Measurements from ENCODE around the gene HOXA11.

Gene HOXA11

DNA sequence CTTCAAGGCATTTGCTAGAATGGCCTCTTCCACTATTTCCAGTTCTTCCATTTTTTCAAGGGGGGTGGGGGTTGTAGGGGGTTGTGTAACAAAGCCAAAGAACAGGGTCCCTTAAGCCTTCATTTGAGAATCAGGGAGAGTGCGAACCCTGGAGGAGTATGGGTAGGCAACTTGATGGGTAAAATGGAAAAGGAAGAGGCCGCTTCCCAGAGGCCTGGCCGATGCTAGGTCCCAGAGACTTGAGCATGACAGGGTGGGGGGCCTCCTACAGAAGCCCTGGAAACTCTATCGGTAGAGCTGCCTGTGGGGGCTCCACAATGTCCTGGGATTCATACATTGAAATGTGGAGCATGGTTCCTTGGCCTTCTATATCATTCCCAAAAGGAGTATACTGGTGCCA lies 24.0 kb upstream of the HOXA11 start:
- H3K27ac ChIP-seq (ENCODE audit: low read depth, low read length, poor library complexity, severe bottlenecking), result no peak overlapping the region
- H4K20me1 ChIP-seq (ENCODE audit: insufficient read depth, low read length), result no peaks in the 10 kb centered on the region
- H3F3A ChIP-seq (ENCODE audit: insufficient read depth, low read length), result no peaks in the 10 kb centered on the region
- no peak overlapping the region for H3K4me3 ChIP-seq (ENCODE audit: low read depth, low read length, poor library complexity, severe bottlenecking)
- peaks cover 16% of the 10 kb centered on the region for H3K27me3 ChIP-seq (ENCODE audit: insufficient read depth, low read length)
- H3K9me3 ChIP-seq (ENCODE audit: low read length), result no peaks in the 10 kb centered on the region
- H2AFZ ChIP-seq (ENCODE audit: low read length), result no peak overlapping the region
- no peaks in the 10 kb centered on the region for H3K9me2 ChIP-seq (ENCODE audit: low read depth, low read length)
- no peak overlapping the region for H3K9ac ChIP-seq (ENCODE audit: low read length)
- no peaks in the 10 kb centered on the region for H3K36me3 ChIP-seq (ENCODE audit: insufficient read depth, low read length)
- H3K4me1 ChIP-seq (ENCODE audit: insufficient read depth, low read length, severe bottlenecking), result no peaks in the 10 kb centered on the region
- TF ChIP-seq, protein P1, sequence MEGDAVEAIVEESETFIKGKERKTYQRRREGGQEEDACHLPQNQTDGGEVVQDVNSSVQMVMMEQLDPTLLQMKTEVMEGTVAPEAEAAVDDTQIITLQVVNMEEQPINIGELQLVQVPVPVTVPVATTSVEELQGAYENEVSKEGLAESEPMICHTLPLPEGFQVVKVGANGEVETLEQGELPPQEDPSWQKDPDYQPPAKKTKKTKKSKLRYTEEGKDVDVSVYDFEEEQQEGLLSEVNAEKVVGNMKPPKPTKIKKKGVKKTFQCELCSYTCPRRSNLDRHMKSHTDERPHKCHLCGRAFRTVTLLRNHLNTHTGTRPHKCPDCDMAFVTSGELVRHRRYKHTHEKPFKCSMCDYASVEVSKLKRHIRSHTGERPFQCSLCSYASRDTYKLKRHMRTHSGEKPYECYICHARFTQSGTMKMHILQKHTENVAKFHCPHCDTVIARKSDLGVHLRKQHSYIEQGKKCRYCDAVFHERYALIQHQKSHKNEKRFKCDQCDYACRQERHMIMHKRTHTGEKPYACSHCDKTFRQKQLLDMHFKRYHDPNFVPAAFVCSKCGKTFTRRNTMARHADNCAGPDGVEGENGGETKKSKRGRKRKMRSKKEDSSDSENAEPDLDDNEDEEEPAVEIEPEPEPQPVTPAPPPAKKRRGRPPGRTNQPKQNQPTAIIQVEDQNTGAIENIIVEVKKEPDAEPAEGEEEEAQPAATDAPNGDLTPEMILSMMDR (IDR thresholded peaks at IDR 0.05; ENCODE audit: low read length), result no peak
- TF ChIP-seq EZH2 (IDR thresholded peaks at IDR 0.05; ENCODE audit: borderline replicate concordance, low read length), result no peak
- no peaks in the 10 kb centered on the region for H3K79me2 ChIP-seq (ENCODE audit: insufficient read depth, low read length)
- no peak overlapping the region for H3K4me2 ChIP-seq (ENCODE audit: low read length)

DNA sequence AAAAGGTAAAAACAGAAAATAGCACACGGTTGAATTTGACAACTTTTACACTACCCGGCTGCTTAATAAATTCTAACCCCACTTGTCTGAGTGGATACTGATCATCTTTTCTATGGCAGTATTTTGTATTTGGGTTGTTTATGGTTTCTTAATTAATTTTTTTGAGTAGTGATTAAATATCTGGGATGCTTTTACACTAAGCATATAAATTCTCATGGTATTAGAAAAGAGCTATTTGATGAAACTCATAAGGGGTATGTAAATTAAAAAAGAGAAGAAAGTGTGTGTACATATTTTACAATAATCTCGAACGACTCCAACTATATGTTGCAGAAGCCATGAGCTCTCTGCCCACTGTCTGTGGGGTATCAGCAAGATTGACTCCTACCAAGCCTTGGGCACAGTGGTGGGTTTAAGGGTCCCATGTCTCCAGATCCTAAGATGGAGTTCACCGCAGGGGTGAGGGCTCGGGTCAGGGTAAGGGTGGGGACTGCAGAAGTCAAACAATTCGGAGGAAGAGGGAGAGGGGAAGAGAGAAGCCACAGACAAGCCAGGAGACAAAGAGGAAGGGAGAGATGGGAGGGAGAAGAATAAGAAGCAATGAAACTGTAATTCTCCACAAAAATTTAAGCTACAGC lies 22.4 kb upstream of the HOXA11 start:
- no peak overlapping the region for H3K27ac ChIP-seq (ENCODE audit: low read depth, low read length, poor library complexity, severe bottlenecking)
- no peaks in the 10 kb centered on the region for H3K9me3 ChIP-seq (ENCODE audit: low read length)
- no peak overlapping the region for H3K4me3 ChIP-seq (ENCODE audit: low read depth, low read length, poor library complexity, severe bottlenecking)
- no peak overlapping the region for H3K4me2 ChIP-seq (ENCODE audit: low read length)
- H3K79me2 ChIP-seq (ENCODE audit: insufficient read depth, low read length), result no peaks in the 10 kb centered on the region
- no peak for TF ChIP-seq EZH2 (IDR thresholded peaks at IDR 0.05; ENCODE audit: borderline replicate concordance, low read length)
- TF ChIP-seq, protein P1 (IDR thresholded peaks at IDR 0.05; ENCODE audit: low read length), result no peak
- no peak overlapping the region for H2AFZ ChIP-seq (ENCODE audit: low read length)
- H3F3A ChIP-seq (ENCODE audit: insufficient read depth, low read length), result no peaks in the 10 kb centered on the region
- peaks cover 9% of the 10 kb centered on the region for H3K27me3 ChIP-seq (ENCODE audit: insufficient read depth, low read length)
- H3K9ac ChIP-seq (ENCODE audit: low read length), result no peak overlapping the region
- no peaks in the 10 kb centered on the region for H4K20me1 ChIP-seq (ENCODE audit: insufficient read depth, low read length)
- no peaks in the 10 kb centered on the region for H3K36me3 ChIP-seq (ENCODE audit: insufficient read depth, low read length)
- peaks cover under 1% of the 10 kb centered on the region for H3K4me1 ChIP-seq (ENCODE audit: insufficient read depth, low read length, severe bottlenecking)
- no peaks in the 10 kb centered on the region for H3K9me2 ChIP-seq (ENCODE audit: low read depth, low read length)

DNA sequence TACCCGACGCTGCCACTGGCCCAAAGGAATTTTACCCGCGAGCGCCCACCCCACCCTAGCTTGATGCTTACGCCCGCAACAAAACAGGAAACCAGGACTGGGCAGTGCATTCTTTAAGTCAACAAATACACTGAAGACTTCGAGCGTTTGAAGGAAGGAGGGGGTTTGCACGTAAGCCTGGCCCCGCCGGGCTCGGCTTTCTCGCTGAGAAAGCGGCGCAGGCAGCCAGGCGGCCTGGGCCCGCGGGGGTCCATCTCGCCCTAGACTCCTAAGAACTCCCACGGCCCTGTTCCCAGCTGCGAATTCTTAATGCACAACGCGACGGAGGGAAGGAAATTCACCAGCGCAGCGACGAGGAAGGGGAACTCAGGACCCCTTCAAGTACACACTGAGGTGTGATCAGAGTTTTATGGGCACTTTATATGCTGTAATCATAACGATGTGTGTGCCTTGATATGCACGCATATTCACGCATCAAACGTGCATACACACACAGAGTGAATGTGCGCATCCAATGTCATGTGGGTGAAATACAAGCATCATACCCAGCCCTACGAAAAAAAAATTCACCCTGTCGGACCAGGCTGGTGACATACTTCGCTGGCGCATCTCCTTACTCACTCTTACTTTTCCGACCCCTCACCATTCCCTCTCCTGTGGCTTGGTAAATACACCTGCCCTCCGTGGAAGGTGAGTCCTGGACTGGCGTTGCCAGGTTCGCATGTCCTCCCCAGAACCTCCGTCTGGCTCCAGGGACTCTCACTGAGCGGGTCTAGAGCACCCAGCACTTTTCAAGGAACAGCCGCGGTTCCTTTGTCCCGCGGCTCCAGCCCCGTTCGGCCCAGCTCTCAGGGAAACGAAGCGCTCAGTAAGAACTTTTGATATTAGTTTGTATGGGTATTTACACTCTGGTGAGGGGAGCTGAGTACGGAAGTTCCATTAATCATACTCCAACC lies 20.6 kb upstream of the HOXA11 start:
- Histone ChIP-seq H3K27ac (ENCODE audit: low read depth, low read length, poor library complexity, severe bottlenecking) (no peak overlapping the region), H3K9ac (ENCODE audit: low read length) (no peak overlapping the region), H4K20me1 (ENCODE audit: insufficient read depth, low read length) (no peaks in the 10 kb centered on the region), H3K9me2 (ENCODE audit: low read depth, low read length) (no peaks in the 10 kb centered on the region), H3K4me3 (ENCODE audit: low read depth, low read length, poor library complexity, severe bottlenecking) (no peak overlapping the region), H2AFZ (ENCODE audit: low read length) (no peak overlapping the region), H3K4me2 (ENCODE audit: low read length) (no peak overlapping the region), H3F3A (ENCODE audit: insufficient read depth, low read length) (no peaks in the 10 kb centered on the region), H3K9me3 (ENCODE audit: low read length) (no peaks in the 10 kb centered on the region), H3K36me3 (ENCODE audit: insufficient read depth, low read length) (no peaks in the 10 kb centered on the region), H3K27me3 (ENCODE audit: insufficient read depth, low read length) (peaks cover 9% of the 10 kb centered on the region), H3K79me2 (ENCODE audit: insufficient read depth, low read length) (no peaks in the 10 kb centered on the region), H3K4me1 (ENCODE audit: insufficient read depth, low read length, severe bottlenecking) (peaks cover 18% of the 10 kb centered on the region)
- TF ChIP-seq, protein P1 (IDR thresholded peaks at IDR 0.05; ENCODE audit: low read length), result no peak
- TF ChIP-seq EZH2 (IDR thresholded peaks at IDR 0.05; ENCODE audit: borderline replicate concordance, low read length), result no peak

Measured in OCI-LY1 (cell line).